CD4-positive, alpha-beta T cell treated with Interferon alpha-2 for 1 hour (primary cell): ENCODE results near the gene MED10.

Experiments
- DNase-seq, 2 donors: peaks; one replicate each; pipeline ENCODE4 v3.0.0-alpha.2; 2020 to 2022

MED10 gene

DNA sequence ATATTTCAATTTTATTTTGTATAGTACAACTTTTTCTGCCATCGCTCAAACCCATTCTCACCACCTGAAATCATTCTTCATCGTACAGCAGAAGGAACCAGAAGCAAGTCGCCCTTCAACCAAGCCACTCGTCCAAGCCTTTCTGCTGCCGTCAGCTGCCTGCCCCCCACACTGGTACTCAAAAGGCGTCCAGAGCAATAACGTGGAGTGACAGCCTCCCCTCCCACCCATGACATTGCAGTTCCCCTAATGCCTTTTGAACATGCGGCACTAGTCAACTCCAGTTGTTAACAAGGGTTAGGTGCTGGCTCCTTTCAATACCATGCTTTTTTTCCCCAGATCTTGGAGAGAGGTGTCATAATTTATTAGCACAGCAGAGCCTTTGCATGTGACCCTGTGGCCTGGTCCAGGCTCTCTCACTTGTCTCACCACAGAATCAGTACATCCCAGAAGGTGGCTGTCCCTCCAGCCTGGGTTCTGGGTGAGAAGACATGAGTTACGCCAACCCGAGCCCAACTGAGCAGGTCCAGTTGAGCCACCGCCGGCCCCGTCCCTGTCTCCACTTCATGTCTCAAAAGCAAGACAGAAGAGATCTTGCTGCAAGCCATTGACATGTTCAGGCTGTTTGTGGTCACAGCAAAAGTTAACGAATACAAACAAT, 20.4 kb upstream of the MED10 start:
- DNase-seq = no peak

DNA sequence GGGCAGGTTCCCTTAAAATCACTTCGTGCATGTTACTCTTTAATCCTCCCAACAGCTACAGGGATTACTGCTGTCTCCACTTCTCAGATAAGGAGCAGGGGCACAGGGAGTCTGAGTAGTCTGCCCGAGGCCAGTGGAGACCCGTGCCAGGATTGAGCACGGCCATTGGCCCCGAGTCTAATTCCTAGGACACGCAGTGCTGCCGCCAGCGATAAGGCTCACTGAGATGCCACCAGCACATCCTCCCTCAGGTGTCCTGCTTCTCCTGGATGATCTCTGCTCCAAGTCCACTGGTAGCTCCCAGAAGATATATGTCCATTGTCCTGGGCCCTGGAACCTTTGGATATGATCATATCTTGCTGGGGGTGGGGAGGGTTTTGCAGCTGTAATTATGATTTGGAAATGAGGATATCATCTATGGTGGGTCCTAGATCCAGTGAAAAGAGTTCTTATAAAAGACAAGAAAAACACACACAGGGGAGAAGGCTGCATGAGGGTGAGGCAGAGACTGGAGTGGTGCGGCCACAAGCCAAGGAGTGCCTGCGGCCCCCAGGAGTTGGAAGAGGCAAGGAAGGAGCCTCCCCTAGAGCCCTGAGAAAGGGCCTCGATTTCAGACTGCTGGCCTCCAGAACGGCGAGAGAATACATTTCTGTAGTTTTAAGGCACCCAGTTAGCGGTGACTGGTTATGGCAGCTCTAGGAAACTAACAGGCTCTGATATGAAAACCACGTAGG, 19.4 kb upstream of the MED10 start:
- no peak for DNase-seq

DNA sequence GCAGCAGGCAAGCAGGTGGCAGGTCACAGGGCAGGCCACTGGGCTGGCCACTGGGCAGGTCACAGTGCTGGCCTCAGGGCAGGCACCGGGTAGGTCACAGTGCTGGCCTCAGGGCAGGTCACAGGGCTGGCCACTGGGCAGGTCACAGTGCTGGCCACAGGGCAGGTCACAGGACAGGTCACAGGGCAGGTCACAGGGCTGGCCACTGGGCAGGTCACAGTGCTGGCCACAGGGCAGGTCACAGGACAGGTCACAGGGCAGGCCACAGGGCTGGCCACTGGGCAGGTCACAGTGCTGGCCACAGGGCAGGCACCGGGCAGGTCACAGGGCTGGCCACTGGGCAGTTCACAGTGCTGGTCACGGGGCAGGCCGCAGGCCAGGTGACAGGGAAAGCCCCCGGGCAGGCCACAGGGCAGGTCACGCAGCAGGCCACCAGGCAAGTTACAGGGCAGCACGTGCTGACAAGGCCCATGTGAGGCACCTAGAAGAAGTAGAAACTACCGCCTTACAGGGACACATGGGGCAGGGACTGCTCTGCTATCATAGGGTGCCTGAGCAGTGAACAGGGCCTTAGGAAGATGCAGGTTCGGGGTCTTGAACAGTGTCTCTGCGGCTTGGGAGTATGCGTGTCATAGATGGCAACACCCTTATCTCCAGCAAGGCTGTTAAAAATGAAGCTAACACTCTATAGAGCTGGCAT, 18.6 kb upstream of the MED10 start:
- no peak for DNase-seq

DNA sequence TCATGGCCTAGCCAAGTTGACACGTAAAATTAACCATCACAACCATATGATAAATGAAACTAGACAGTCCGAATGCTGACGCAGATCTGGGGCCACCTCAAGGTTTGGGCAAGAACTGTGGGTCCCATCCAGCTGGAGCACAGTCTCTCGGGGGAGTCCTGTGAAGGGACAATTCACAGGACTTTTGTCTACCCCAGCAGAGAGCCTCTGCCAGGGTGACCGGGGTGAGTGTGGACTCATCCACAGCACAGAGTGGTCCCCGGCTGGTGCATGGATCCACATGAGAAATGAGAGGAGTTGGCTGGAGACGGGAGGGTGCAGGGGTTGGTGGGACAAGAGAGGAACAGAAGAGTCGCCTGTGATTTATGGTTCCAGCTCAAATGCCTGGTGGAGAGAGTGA, 17.7 kb upstream of the MED10 start:
- DNase-seq = no peak

DNA sequence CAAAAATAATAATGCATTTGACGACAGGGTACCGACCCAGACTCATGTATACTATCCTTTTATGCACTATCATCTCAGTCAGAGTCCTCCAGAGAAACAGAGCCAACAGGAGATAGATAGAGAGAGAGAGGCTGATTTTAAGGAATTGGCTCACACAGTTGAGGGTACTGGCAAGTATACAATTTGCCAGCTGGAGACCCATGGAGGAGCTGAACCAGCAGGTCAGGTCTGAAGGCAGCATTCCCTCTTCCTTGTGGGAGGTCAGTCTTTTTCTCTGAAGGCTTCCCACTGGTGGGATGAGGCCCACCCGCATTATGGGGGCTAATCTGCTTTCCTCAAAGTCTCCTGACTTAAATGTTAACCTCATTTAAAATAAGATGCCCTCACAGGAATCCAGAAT, 17.3 kb upstream of the MED10 start:
- DNase-seq = no peak

DNA sequence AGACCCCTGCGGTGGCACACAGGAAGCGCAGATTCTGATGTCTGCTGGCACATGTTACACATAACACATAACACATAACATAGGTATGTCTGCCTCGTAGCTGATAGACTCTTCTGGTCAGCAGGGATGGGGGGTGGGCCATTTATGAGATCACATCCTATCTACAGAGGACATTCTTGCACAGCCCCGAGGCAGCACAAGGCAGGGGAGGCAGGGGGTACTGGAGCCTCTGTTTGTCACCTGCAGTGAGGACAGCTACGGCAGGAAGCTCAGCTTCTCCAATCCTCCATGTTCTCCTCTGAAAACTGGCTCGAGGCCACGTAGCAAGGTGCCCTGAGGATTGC, 16.7 kb upstream of the MED10 start:
- DNase-seq = no peak

DNA sequence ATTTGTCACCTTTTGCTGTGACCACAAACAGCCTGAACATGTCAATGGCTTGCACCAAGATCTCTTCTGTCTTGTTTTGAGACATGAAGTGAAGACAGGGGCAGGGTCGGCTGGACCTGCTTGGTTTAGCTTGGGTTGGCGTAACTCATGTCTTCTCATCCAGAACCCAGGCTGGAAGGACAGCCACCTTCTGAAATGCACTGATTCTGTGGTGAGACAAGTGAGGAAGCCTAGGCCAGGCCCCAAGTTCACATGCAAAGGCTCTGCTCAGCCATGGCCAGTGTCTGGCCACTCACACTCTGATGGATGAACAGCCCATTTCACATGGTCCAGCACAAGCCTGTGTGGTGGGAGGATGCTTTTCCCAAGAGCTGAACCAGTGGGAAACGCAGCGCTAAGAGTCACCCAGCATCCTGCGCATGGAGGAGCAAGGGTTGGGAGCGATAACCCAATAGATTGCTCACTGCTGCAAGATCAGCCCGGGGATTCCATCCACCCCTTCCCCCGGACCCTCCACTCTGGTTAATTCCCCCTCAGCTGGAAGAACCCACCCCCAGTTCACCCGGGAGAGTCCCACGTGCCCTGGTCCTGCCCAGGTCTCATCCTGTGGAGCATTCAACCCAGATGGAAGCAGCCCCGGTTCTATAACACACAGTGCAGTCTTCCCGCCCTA, 16.2 kb upstream of the MED10 start:
- no peak for DNase-seq

DNA sequence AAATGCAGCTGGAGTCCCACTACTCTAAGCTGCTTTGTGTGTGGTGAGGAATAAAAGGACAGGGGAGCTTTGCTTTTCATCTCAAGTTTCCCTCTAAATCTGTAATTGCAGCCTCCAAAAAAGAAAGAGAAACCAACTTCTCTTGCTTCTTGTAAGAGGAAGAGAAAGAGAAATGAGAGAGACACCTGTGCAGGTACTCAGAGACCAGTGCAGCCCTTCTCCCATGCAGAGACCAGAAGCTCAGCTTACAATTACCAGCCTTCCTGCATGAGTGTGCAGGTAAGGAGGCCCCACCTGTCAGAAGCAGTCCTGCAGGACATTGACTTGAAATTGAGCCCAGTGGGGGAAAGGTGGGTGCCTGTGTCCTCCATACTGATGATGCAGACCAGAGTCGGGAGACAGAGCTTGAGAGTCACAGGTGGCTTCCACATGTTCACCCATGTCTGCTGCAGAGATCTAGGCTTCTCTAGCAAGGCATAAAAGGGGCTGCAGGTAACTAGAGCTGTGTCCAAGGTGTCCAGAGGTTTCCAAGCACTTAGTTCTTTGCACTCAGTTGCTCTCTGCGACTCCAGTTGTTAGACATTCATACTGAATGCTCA, 15.3 kb upstream of the MED10 start:
- DNase-seq = no peak

DNA sequence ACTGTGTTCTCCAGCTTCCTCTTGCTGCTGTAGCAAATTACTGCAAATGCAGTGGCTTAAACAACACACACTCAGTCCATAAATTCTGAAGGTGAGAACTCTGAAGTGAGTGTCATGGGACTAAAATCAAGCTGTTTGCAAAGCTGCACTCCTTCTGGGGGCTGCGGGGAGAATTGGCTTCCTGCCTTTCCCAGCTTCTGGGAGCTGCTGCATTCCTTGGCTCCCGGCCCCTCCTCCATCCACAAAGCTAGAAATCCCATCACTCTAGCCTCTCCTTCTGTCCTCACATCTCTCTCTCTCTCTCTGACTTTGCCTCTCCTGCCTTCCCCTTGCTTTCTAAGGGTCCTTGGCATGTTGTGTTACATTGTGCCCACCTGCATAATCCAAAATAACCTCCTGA, 14.2 kb upstream of the MED10 start:
- no peak for DNase-seq

DNA sequence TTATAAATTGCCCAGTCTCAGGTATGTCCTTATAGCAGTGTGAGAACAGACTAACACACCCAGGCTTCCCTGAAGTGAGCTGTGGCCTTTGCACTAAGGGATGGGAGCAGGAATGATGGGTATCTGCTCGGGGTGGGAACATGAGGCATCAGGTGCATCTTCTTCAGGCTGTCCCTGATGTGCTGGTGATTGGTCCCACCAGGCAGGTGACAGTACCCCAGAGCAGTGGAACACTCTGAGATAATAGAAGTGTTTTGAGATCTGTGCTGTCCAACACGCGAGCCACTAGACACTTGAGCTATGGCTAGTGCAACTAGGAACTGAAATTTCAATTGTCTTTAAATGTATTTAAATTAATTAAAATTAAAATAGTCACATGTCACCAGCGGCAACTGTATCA, 12.8 kb upstream of the MED10 start:
- no peak for DNase-seq

DNA sequence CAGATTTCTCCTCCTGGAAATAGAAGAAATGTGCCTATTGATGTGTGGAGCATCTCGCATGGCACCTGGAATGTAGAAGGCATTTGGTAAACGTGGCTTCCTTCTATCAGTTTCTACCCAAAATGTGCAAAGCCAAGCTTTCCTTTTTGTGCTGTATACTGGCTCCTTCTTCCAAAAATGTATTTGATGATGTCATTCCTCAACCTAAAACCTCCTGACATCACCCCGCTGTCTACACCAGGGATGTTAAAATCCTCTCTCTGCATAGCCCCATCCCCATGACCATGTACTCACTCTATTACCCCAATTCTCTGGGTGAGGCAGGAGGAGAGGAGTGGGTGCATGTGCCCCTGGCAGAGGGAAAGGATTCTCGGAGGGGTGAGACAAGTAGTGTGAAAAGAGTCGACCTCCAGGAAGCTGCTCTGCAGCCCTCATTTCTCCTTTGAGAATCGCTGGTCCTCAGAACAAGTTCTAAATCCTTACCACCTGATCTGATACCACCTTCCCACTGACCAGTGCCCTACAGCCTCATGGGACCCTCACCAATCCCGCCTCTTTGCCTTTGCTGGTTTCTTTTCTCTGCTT, 11.7 kb upstream of the MED10 start:
- DNase-seq = no peak

DNA sequence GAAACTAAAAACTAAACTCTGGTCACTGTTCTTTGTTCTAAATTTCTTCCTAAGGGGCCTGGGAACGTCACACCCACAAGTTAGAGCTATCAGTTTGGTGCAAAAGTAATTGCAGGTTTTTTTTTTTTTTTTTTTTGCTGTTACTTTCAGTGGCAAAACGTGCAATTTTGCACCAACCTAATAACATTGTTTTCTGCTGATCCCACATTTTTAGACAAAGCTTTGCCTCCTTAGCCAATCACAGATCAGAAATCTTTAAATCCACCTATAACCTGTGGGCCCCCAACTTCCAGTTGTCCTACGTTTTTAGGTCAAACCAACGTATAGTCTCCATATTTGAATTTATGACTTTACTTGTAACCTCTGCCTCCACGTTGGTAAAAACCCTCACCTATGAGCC, 11.1 kb upstream of the MED10 start:
- no peak for DNase-seq

DNA sequence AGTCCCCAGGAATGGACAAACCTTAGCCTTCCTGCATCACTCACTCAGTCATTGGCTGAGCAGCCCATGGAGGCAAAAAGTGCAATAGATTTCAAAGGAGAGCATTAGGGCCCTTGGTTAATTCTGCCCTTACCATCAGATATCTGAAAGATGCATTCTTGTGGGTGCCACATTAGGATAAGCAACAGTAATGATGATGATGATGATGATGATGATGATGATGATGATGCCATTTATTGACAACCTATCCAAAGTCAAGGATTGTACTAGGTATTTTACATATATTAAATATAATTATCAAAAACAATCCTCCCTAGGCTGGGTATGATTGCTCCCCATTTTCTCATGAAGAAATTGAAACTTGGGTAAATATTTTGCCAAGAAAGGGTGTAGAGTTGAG, 9.6 kb upstream of the MED10 start:
- DNase-seq = no peak

DNA sequence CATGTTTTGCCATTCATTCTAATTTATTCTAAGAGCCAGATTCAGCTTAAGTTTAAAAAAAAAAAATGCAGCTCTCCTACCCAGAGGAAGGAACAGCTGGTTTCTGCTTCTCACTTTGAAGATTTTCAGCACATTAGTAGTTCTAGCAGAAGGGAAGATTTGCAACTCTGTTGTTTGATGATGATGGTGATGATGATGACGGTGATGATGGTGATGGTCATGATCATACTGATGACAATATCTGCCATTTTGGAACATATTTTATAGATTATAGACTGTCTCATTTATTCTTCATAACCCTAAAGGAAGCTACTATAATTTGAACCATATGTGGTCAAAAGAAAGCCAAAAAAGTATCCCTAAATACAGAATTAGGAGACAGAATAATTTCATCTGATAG, 7.9 kb upstream of the MED10 start:
- DNase-seq = no peak

DNA sequence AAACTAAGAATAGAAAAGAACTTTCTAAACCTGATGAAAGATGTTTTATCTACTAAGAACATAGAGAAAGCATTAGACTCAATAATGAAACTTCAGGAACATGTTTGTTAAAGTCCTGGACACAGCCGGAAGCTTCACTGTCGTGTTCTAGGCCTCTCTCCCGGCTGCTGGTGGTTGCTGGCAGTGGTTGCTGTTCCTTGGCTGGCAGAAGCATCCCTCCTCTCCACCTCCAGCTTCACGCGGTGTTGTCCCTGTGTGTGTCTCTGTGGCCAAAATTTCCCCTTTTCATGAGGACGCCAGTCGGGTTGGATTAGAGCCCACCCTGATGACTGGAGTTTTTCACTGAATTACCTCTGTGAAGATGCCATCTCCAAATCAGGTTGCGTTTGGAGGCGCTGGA, 6.5 kb upstream of the MED10 start:
- DNase-seq = no peak

DNA sequence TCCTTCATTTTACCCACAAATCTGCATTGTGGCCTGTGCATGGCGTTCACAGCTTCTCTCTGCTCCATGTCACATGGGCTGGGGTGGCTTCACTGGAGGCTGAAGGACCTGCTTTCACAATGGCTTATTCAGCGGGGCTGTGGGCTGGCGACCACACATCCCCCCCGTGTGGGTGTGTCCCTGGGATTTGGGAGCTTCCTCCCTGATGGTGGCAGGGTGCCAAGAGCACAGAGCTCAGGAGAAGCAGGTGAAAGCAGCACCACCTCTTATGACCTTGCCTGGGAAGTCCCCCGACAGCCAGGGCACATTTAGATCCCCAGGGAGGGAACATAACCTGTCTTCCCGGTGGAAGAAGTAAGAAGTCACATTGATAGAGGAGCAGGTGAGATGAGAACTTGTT, 5.0 kb upstream of the MED10 start:
- no peak for DNase-seq

DNA sequence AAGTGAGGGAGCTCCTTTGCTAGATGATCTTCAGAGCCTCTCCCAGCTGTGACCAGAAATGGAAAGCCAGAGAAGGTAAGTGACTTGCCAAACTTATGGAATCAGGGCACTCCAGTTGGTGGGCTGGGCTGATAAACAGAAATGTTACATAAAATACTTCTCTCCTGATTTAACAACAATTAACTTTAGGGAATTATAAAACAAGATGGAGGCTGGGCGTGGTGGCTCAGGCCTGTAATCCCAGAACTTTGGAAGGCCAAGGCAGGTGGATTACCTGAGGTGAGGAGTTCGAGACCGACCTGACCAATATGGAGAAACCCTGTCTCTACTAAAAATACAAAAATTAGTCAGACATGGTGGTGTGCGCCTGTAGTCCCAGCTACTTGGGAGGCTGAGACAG, 899 bp upstream of the MED10 start:
- DNase-seq = no peak

DNA sequence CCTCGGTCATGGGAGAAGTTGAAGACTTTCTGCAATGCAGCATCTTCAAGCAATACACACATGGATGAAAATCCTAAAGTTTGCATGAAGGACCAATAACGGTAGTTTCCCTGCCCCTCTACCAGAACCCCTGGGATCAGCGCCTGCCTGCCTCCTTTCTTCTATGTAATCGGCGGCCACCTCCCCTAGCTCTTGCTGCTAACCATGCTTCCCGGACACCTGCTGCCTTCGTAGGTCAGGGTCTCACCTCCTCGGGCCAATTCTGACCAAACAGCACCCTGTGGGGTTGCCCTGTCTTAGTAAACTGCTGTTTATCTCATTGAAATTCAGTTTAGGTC, 388 bp upstream of the MED10 start:
- DNase-seq = no peak

DNA sequence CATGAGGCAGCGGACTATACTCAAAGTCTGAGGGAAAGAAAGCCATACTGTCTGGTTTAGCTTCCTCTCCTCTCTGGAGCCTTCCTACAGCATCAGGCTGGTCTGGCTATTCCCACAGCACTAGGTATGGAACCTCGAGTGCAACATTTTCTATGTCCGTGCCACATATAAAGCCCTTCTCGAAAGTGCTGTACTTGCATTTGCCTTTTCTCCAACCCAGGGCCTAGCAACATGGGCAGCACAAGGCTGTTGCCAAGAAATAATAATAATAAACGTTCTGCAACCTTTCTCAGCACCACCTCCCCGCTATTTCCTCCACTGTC, 804 bp downstream of the MED10 start:
- peak in 1 of 2 donors; percentile 3 for DNase-seq

DNA sequence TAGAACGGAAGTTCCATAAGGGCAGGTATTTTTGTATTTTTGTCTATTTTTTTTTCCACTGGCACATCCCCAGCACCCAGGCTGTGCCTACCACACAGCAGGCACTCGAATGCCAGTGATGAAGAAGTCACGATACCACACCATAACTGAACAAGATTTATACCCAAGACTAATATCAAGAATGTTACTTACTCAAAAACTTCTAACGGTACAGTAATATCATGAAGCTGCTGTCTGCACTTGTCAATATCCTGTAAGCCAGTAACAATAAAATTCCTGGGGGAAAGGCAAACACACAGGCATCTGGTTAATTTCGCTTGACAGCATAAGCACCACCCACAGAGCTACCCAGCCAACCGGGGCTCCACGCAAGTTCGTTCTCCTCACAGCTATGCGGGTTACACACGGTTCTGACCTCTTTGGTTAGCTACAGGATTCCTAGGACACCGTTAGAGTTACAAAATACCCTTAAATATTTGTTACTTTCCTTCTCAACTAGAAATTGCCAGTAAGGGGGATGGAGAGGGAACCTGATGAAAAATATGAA, 1.3 kb downstream of the MED10 start:
- DNase-seq = no peak

DNA sequence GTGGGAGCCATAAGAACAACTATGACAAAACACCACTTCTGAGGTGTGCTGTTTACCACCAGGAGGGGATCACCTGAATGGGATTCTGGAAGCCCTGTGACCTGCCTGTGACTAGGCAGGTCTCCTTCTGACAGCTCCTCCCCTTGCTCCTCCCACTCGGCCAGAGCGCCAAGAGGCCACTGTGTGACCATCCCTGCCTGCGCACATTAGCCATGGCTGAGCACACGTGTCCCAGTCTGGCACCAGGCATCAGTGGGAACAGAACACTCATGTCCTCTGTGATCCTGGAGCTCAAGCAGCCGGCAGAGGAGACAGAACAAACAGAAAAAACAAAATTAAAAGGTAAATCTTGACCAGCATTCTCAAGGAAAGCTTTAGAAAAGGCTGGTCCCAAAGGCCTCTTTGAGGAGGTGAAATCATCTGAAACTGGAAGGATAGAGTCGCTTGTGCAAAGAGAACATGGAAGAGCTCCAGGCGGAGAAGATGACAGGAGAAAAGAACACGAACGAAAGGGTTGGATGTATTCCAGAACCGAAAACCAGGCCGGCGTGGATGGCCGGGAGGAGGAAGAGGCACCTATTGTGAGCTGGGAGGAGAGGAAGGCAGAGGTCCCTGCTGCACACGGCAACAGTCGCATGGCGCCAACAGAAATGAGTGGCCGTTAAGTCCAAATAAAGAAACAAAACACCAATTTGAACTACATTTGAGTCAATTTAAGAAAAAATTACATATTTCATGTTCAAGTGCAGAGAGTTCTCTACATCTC, 5.1 kb downstream of the MED10 start:
- no peak for DNase-seq
